ENCODE measurements around the gene LDAF1. TPM values are rescaled to one million over a fixed set of nuclear protein-coding genes. Genes with fewer than 3 reads are reported as not detected.

The LDAF1 gene
- total and polyA plus RNA-seq, 2 of the 8 experiments (the other 6 are each of a cell fraction or from before 2014, with no cell fraction given) = 32.4 to 34.2 TPM

- peaks cover 0 to 5% (median 3%) of the 10 kb centered on the region in 4 experiments; a peak in 5 of 7 replicates for H3K4me1 ChIP-seq (replicated peaks in 1 of 4; ENCODE audit: control insufficient read depth in 3 of 4, insufficient read depth in 4 of 4, low read length in 3 of 4)
- H3K56ac ChIP-seq (replicated peaks; ENCODE audit: insufficient read length, low read depth, low read length) = no peak overlapping the region
- no peak overlapping the region for H4K5ac ChIP-seq (ENCODE audit: insufficient read length, low read depth, low read length)
- H4K8ac ChIP-seq (ENCODE audit: extremely low read depth, insufficient read depth, low read length) = no peak overlapping the region
- no peak overlapping the region for H3K27ac ChIP-seq (ENCODE audit: low read depth, low read length)
- no peak overlapping the region for H3K14ac ChIP-seq (ENCODE audit: insufficient read length)
- H2BK20ac ChIP-seq (ENCODE audit: low read length) = no peak overlapping the region
- CTCF ChIA-PET (ENCODE audit: partially characterized antibody) = interaction anchor here (0.8 kb wide), 1 partner anchor 23 kb away, joined by 3 read pairs; no protein-coding TSS in a partner anchor
- WGBS, 2 experiments (ENCODE audit: extremely low coverage in 1 of 2, insufficient coverage in 1 of 2, insufficient read length in 1 of 2, insufficient replicate concordance in 2 of 2, low coverage in 1 of 2, low lambda C conversion rate in 2 of 2, missing lambda C conversion rate in 1 of 2) = 87% methylated on average over 7 of the region's 7 CpGs; no CpG with 5 or more reads in 1 of the 2 experiments
- H3K4me3 ChIP-seq (ENCODE audit: extremely low read depth in 1 of 4, insufficient read depth in 2 of 4, low read depth in 3 of 4, low read length in 4 of 4) = no peak overlapping the region
- H2BK12ac ChIP-seq (ENCODE audit: low read depth, low read length) = no peak overlapping the region
- no peak overlapping the region for H2AFZ ChIP-seq (ENCODE audit: low read length)
- H3K27me3 ChIP-seq (replicated peaks in 1 of 4; ENCODE audit: control insufficient read depth in 3 of 4, extremely low read depth in 1 of 4, insufficient read depth in 3 of 4, low read length in 3 of 4) = no peaks in the 10 kb centered on the region
- no peaks in the 10 kb centered on the region for H3K79me1 ChIP-seq (ENCODE audit: low read depth, low read length)
- no peak for DNase-seq (ENCODE audit: low read depth in 1 of 2, low spot score in 2 of 2)
- POLR2A ChIA-PET (ENCODE audit: partially characterized antibody) = interaction anchor here (1.1 kb wide), 1 partner anchor 27 kb away, joined by 3 read pairs; no protein-coding TSS in a partner anchor
- H3K18ac ChIP-seq (ENCODE audit: extremely low read depth, low read length) = no peak overlapping the region
- H3K4me2 ChIP-seq (ENCODE audit: insufficient read depth in 1 of 2, low read depth in 2 of 2, low read length in 2 of 2) = no peak overlapping the region
- no peak overlapping the region for H2BK5ac ChIP-seq (ENCODE audit: low read depth, low read length)
- H2AK5ac ChIP-seq (ENCODE audit: low read depth, low read length) = no peak overlapping the region
- no peak overlapping the region for H3K9ac ChIP-seq (replicated peaks in 1 of 4; ENCODE audit: extremely low read depth in 1 of 4, low read depth in 3 of 4, low read length in 3 of 4)
- no peaks in the 10 kb centered on the region for H3K36me3 ChIP-seq (ENCODE audit: control insufficient read depth in 2 of 4, insufficient read depth in 4 of 4, low read length in 3 of 4)
- FAIRE-seq = no peak
- no peaks in the 10 kb centered on the region for H3K79me2 ChIP-seq (ENCODE audit: control insufficient read depth in 1 of 2, insufficient read depth in 2 of 2, low read length in 2 of 2)
- H2BK15ac ChIP-seq (ENCODE audit: low read length) = no peak overlapping the region
- no peak overlapping the region for H4K91ac ChIP-seq (replicated peaks; ENCODE audit: insufficient read length, low read length)
- H3K23ac ChIP-seq (ENCODE audit: insufficient read length) = no peak overlapping the region
- no peaks in the 10 kb centered on the region for H3K9me3 ChIP-seq (ENCODE audit: insufficient read depth in 2 of 2, low read depth in 1 of 2, low read length in 1 of 2)
- no peaks in the 10 kb centered on the region for H4K20me1 ChIP-seq (replicated peaks in 1 of 2; ENCODE audit: control insufficient read depth in 1 of 2, insufficient read depth in 2 of 2, low read length in 2 of 2)
- peak overlapping the region; percentile 29 for H3K4ac ChIP-seq (replicated peaks; ENCODE audit: insufficient read length, low read depth, low read length)
- H3K23me2 ChIP-seq (ENCODE audit: low read depth, low read length) = no peaks in the 10 kb centered on the region
- H2BK120ac ChIP-seq (replicated peaks; ENCODE audit: low read depth, low read length) = no peak overlapping the region
- no peak for TF ChIP-seq BACH1 (IDR thresholded peaks at IDR 0.05; ENCODE audit: low read length)
- no peak for TF ChIP-seq CHD1 (IDR thresholded peaks at IDR 0.05; ENCODE audit: low read depth, low read length)
- TF ChIP-seq ASH2L (IDR thresholded peaks at IDR 0.05; ENCODE audit: low read length) = no peak
Measured at GRCh38 chr16:21125191-21125590, 33.3 kb upstream of the LDAF1 start.

All from H1 (cell line).